GM18951 (cell line): Measurements from ENCODE around the gene SHMT1.
"Not testable (repeated sequence)": the region's sequence is repeated elsewhere in the genome, so short reads cannot be mapped to it uniquely, and the experiment has no call there.

Experiments used
- POLR2A ChIP-seq: IDR thresholded peaks from 4 replicates; pipeline ENCODE4 v1.6.1; 2011; ENCODE audit warnings: mild to moderate bottlenecking; ENCODE audit not compliant: insufficient read length, insufficient read depth; ENCODE audit errors: extremely low read depth
- in situ Hi-C: fragments of 300-500 bp; cut with MboI; formaldehyde crosslinking; loops from one replicate; pipeline ENCODE4 v1.12.0; 2022; ENCODE audit warnings: low sequenced_read_pairs, mixed read lengths, inconsistent platforms; ENCODE audit not compliant: unreplicated experiment

Gene SHMT1

DNA sequence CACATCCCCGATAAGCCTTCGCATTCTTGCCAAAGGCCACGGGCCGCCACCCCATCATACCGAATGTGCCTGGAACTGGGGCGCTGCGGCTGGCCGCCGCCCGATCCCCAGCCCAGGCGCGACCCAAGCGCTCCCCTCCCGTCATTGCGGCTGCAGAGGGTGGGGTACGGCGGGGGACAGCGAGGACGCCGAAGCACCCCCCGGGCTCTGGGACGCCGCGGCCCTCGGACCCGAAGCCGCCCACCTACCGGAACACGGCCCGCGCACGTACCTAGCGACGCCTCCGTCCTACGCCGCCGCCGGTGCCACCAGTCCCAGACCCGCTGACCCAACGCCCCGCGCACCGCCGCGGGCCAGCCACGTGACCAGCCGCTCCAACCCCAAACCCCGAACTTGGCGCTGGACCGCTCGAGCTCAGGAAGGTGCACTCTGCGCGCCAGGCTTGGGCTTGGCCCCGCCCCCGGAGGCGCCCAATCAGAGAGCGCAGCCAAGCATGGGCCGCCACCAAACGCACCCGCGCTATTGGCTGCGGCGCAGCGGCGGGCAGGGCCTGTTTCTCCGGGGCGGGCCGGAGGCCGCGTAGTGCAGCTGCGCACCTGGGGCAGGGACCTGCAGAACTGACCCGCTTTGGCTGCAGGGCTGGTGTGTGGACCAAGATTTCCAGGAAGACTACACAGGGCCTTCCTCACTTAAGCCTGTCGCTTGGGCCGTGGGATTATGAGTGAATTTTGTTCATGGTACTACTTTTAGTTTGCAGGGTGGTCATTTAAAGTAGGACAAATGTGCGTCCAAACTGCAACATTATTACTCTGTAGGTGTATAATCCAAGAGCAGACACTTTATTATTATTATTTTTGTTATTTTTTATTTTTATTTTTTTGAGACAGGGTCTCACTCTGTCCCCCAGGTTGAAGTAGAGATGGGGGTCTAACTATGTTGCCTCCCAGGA lies at the start of gene SHMT1:
SHMT1 (minus strand) TSS at position 450 of the 949 bp plus-strand sequence. CDS start 7,569 bp downstream, outside the sequence.
- TF ChIP-seq POLR2A, result peak; percentile 89
- in situ Hi-C loops, result no loop called here

DNA sequence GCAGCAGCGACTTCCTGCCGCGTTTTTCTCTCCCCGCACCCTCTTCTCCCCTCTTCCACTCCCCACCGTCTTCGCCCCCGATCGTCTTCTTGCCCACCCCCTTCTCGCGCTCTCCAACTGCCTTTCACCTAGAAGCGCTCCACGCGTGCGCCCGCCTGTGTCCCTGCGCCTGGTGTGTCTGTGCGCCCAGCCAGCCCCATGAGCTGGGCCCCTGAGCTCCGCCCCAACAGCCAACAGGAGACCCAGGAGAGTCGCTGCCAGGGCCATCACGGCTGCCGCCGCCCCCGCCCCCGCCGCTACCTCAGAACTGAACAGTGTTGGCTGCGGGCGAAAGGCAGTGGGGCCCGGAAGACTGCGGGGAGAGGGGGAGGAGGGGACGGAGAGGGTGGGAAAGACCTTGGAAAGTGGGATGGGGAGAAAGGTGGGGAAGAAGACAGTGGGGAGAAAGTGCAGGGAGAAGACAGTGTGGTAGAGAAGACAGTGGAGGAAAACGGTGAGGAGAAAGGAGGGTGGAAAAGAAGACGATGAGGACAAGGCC lies 48.7 kb upstream of the SHMT1 start:
- in situ Hi-C loops, result not testable (repeated sequence)

DNA sequence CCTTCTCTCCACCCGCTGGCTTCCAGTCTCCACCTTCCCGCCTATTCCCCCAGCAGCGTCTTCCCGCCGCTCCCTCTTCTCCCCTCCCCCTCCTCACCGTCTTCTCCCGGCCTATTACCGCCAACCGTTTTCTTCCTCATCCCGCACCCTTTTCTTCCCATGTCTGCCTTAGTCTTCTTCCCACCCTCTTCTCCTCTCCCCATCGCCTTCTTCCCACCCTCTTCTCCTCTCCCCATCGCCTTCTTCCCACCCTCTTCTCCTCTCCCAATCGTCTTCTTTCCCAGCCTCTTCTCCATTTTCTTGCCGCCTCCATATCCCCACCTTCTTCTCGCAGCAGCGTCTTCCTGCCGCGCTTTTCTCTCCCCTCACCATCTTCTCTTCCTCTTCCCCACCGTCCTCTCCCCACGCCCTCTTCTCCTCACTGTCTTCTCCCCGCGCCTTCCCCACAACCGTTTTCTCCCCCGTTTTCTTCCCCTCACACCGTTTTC lies 48.1 kb upstream of the SHMT1 start:
- in situ Hi-C loops, result not testable (repeated sequence)

DNA sequence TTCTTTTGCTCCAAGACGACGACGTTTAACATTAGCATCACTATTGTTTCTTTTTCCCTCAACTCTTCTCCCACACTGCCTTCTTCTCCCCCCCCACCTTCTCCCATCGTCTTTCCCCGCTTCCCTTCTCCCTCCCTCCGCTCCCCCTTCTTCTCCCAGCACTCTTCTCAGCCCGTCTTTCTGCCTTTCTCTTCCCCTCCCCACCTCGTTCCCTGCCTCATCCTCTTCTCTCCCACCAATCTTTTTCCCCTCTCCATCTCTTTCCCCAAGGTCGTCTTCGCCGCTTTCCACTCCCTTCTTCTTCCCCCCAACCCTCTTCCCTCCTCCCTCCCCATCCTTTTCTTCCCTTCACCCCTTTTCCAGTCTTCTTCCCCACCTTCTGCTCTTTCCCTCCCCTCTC lies 47.4 kb upstream of the SHMT1 start:
- in situ Hi-C loops, result not testable (repeated sequence)

DNA sequence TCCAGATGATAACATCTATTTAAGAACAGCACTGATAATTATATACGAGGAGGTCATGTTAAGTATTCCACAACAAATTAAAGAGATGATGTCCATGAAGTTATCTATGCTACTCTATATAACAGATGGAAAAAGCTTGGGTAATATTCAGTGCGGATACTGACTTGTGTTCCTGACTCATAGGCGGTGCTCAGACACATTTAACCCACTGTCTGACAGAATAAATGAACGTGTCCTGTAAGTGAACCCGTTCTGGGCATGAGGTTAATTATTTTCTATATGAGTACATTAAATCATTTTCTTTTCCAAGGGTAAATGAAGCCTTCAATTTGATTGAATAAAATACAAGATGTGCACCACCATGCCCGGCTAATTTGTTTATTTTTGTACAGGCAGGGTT lies 46.0 kb upstream of the SHMT1 start:
- in situ Hi-C loops, result not testable (repeated sequence)

DNA sequence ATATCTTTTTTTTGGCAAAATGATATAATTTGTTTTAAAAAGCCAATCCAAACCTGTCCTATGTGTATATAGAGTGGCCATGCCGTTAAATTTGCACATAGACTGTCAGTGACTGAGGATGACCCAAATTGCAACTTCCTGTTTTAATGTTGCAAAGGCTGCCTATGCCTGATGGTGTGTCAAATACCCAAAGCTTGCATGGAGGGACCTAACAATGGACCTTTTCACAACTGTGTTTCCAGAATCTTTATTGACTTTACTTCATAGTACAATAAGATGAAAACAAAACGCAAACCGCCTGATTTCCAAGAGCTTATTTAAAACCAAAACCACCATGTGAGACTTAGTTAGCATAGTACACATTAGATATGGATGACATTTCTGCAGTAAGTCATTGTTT lies 45.6 kb upstream of the SHMT1 start:
- in situ Hi-C loops, result not testable (repeated sequence)

DNA sequence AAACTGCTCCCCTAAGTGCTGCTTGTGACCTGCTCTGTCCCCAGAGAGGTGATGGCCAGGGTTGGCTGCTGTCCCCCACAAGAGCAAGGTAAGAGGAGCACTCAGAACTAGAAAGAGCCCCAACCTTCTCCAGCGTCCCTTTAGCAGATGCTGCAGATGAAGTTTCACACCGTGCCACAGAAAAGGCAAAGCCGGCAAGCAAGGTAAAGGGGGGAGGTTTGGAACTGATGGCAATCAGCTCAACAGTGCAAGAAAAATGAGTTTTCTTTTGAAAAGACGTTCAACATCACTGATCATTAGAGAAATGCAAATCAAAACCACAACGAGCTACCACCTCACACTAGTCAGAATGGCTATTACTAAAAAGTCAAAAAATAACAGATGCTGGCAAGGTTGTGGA lies 40.3 kb upstream of the SHMT1 start:
- in situ Hi-C loops, result not testable (repeated sequence)

DNA sequence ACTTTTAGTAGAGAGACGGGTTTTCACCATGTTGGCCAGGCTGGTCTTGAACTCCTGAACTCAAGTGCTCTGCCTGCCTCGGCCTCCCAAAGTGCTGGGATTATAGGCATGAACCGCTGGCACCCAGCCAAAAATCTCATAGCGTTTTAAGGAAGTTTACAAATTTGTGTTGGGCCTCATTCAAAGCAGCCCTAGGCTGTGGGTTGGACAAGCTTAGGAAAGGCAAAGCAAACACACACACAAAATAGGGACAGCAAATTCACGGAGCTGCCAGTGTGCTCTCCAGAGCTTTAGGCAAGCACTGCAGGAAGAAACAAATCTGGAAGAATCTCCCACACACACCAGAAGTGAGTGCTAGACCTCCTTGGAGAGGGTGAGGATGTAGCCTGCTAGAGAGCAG lies 39.8 kb upstream of the SHMT1 start:
- in situ Hi-C loops, result not testable (repeated sequence)

DNA sequence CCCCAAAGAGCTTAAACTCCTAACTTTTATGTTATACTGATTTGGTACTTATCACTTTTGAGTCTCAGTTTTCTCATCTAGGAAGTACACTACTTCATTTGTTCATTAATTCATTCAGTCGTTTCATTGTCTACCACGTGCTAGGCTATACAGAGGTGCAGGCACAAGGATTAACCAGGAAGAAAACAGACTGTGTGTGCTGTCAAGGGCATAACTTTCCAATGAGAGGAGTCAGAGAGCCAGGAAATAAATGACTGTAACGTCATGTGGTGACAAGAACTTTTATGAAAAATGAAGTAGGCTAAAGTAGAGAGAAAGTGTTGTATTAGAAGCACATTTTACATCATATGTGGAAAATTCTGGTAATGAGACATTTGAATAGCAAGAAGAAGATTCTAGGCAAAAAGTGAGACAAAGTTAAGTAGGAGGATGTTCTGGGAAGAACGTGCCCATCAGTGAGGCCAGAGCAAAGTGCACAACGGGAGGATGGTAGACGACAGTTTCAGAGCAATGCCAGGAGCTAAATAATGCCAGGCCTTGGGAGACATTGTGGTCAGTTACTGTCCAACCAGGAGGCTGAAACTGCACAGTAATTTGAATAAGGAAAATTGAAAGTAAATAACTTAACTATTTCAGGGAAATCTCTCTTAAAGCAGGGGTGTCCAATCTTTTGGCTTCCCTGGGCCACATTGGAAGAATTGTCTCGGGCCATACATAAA lies 38.7 kb upstream of the SHMT1 start:
- in situ Hi-C loops, result not testable (repeated sequence)

DNA sequence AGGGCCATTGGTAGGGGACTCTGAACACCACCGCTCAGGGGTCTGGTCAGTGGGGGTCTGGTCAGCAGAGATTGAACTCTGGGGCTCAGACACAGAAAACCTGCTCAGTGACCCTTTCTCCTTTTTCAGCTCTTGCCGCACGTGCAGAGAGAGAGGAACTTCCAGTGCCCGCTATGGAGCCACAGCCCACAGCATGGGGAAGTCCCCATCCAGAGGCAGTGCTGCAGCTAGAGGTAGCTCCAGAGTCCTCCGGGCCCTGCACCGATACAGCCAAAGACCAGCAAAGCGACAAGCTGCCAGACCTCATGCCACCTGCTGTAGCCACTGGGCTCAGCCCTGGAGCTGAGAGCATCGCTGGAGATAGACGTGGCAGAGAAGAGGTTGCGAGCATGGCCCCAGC lies 25.4 kb upstream of the SHMT1 start:
- in situ Hi-C loops, result not testable (repeated sequence)

DNA sequence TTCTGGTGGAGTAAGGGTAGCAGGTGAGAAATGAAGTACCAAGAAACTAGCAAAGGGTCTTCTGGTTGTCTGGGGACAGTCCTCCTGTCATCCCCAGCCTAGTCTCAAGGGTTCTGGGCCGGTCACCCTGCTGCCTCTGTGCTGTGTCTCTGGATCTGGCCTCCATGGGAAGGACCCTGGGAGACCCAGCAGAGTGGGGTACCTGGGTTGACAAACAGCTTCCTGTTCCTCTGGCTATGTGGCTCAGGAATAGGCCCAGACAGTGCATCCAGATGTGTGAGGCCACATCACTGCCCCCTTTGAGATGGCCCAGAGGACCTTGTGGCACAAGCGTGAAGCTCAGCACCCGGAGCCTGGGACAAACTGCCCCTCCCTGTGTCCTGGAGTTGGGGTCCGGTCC lies 24.9 kb upstream of the SHMT1 start:
- in situ Hi-C loops, result not testable (repeated sequence)

DNA sequence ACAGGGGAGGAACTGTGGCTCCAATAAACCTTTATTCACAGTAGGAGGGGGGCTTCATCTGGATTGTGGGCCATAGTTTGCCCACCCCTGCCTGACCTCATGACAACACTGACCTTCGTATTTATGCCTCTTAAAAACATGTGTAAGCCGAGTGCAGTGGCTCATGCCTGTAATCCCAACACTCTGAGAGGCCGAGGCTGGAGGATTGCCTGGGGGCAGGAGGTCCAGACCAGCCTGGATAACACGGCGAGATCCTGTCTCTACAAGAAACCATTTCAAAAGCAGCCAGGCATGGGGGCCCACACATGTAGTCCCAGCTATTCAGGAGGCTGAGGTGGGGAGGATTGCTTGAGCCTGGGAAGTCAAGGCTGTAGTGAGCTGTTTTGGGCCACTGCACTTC lies 24.2 kb upstream of the SHMT1 start:
- in situ Hi-C loops, result not testable (repeated sequence)

DNA sequence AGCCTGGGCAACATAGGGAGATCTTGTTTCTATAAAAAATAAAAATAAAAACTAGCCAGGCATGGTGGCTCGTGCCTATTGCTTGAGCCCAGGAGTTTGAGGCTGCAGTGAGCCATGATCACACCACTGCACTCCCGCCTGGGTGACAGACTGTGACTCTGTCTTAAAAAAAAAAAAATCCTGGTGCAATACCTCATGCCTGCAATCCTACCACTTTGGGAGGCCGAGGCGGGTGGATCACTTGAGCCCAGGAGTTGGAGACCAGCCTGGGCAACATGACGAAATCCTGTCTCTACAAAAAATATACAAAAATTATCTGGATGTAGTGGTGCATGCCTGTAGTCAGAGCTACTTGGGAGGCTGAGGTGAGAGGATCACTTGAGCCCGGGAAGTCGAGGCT lies 20.9 kb upstream of the SHMT1 start:
- in situ Hi-C loops, result not testable (repeated sequence)

DNA sequence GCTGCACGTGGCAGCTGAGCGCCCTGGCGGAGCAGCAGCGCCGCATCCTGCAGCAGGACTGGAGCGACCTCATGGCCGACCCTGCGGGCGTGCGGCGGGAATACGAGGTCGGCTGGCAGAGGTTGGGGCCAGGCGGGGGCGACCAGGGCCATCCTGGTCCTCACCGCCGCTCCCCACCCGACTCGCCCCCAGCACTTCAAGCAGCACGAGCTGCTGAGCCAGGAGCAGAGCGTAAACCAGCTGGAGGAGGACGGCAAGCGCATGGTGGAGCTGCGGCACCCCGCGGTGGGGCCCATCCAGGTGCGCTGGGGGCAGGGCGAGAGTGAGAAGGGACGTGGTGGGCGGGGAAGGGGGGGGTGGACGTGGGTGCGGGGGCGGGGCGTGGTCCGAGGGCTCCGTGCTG lies 19.7 kb upstream of the SHMT1 start:
- in situ Hi-C loops, result not testable (repeated sequence)

DNA sequence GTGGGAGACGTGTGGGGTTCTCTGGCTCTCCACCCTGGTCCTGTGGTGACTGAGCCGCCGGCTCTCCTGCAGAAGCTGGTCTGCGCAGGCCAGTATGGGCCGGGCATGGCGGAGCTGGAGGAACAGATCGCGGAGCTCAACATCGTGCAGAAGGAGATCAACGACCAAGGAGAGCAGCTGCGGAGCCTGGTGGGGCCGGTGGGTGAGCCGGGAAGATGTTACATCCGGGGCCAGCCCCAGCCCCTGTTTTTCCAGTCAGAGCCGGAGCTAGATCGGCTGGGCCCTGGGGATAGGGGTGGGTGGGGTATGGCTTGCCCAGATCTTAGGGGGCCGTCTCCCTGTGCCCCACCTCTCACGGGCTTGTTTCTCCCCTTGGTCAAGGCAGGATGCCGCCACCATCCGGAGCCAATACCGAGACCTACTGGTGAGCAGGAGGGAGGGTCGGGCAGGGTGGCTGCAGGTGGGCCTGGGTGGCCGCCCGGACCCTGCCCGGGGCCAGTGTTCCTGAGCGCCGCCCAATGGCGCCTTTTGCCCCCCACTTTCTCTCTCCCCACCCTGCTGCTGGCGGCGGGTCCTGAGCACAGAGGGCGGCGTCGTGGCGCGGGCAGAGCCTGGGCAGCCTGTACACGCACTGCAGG lies 19.2 kb upstream of the SHMT1 start:
- TF ChIP-seq POLR2A, result no peak
- in situ Hi-C loops, result no loop called here
